ENCODE measurements around the gene FSTL5.
"Not testable (repeated sequence)": the region's sequence is repeated elsewhere in the genome, so short reads cannot be mapped to it uniquely, and the experiment has no call there.

Gene FSTL5

GRCh38 chr4:162104459-162105124, 59.2 kb downstream of the FSTL5 start:
- no peak for ATAC-seq
- TF ChIP-seq ZC3H10 (CRISPR knock-in tag; IDR thresholded peaks at IDR 0.05) (no peak), CSRNP3 (CRISPR knock-in tag; IDR thresholded peaks at IDR 0.05) (no peak), ZNF565 (CRISPR knock-in tag; conservative IDR thresholded peaks at IDR 0.05; ENCODE audit: low read depth) (no peak), PPARA (CRISPR knock-in tag; IDR thresholded peaks at IDR 0.05; ENCODE audit: borderline replicate concordance) (no peak), TCF4 (CRISPR knock-in tag; IDR thresholded peaks at IDR 0.05; ENCODE audit: borderline replicate concordance) (no peak), ZNF8 (CRISPR knock-in tag; IDR thresholded peaks at IDR 0.05) (no peak), ESRRG (CRISPR knock-in tag; IDR thresholded peaks at IDR 0.05) (no peak), ARNTL (CRISPR knock-in tag; IDR thresholded peaks at IDR 0.05; ENCODE audit: borderline replicate concordance, low read depth) (no peak), ZNF70 (CRISPR knock-in tag; IDR thresholded peaks at IDR 0.05) (no peak), ZFP30 (CRISPR knock-in tag; IDR thresholded peaks at IDR 0.05) (no peak), SNAI2 (CRISPR knock-in tag; IDR thresholded peaks at IDR 0.05) (no peak), CREB5 (CRISPR knock-in tag; IDR thresholded peaks at IDR 0.05; ENCODE audit: low read depth) (no peak), POU6F1 (CRISPR knock-in tag; IDR thresholded peaks at IDR 0.05; ENCODE audit: borderline replicate concordance, low read depth) (no peak), TSHZ2 (CRISPR knock-in tag; IDR thresholded peaks at IDR 0.05) (no peak), TOX (CRISPR knock-in tag; IDR thresholded peaks at IDR 0.05; ENCODE audit: borderline replicate concordance) (no peak), BACH2 (CRISPR knock-in tag; IDR thresholded peaks at IDR 0.05; ENCODE audit: borderline replicate concordance) (no peak), RARB (CRISPR knock-in tag; IDR thresholded peaks at IDR 0.05) (no peak), CSDC2 (CRISPR knock-in tag; IDR thresholded peaks at IDR 0.05) (no peak), ZFP3 (CRISPR knock-in tag; IDR thresholded peaks at IDR 0.05) (no peak)

GRCh38 chr4:162103908-162104307, 59.9 kb downstream of the FSTL5 start:
- ATAC-seq, result not testable (repeated sequence)

GRCh38 chr4:162102713-162103112, 61.1 kb downstream of the FSTL5 start:
- ATAC-seq, result no peak
- TF ChIP-seq ESRRG (CRISPR knock-in tag; IDR thresholded peaks at IDR 0.05), result no peak
- TF ChIP-seq OSR1 (CRISPR knock-in tag; IDR thresholded peaks at IDR 0.05), result no peak
- TF ChIP-seq PATZ1 (CRISPR knock-in tag; IDR thresholded peaks at IDR 0.05; ENCODE audit: borderline replicate concordance), result no peak

Data from SK-N-SH treated with all-trans-retinoic acid at 6 μM for 48 hours (cell line).